NCI-H510A treated with DMSO at 0.1 percent for 48 hours (cell line): ENCODE measurements around the gene MASP2.

Experiments
- DNase-seq: peaks from one replicate; lab custom pipeline; 2025; lab: John Stamatoyannopoulos, UW

The MASP2 gene

GRCh38 chr1:10989095-10989494 is 57.9 kb downstream of the MASP2 start:
- no peak for DNase-seq

- no peak for DNase-seq
Measured at GRCh38 chr1:10987840-10988417, 59.1 kb downstream of the MASP2 start.

- no peak for DNase-seq
Measured at GRCh38 chr1:10986525-10986890, 60.5 kb downstream of the MASP2 start.

GRCh38 chr1:10980841-10981727 is 66.0 kb downstream of the MASP2 start:
- no peak for DNase-seq

- DNase-seq: peak; percentile 83
Measured at GRCh38 chr1:10980094-10980577, 66.9 kb downstream of the MASP2 start.

- no peak for DNase-seq
Measured at GRCh38 chr1:10979483-10979920, 67.5 kb downstream of the MASP2 start.

GRCh38 chr1:10978719-10979118 is 68.3 kb downstream of the MASP2 start:
- DNase-seq: no peak
